HG02763 (cell line): Measurements from ENCODE around the gene PLCD3.

Experiments used
- ATAC-seq: cut with Tn5 transposase; IDR thresholded peaks from one replicate; pipeline ENCODE4 v1.9.1; 2021; ENCODE audit warnings: mild to moderate bottlenecking, moderate library complexity; ENCODE audit not compliant: unreplicated experiment

Gene PLCD3

DNA sequence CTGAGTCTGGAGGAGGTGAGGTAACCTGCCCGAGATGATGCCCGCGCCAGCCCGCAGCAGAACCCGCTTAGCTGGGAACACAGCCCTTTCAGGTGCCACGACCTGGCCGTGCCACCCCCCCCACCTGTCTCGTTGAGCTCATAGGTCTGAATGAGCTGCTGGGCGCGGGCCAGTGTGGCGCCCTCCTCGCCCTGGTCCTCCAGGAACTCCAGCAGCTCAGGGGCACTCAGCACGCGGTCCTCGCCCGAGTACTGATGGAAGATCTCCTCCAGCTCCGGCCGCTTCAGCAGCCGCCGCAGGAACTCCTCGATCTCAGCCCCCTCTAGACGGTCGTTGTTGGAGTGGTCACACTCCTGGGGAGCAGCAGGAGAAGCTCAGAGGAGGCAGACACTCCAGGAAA is 13.6 kb downstream of the PLCD3 start:
- no peak for ATAC-seq

DNA sequence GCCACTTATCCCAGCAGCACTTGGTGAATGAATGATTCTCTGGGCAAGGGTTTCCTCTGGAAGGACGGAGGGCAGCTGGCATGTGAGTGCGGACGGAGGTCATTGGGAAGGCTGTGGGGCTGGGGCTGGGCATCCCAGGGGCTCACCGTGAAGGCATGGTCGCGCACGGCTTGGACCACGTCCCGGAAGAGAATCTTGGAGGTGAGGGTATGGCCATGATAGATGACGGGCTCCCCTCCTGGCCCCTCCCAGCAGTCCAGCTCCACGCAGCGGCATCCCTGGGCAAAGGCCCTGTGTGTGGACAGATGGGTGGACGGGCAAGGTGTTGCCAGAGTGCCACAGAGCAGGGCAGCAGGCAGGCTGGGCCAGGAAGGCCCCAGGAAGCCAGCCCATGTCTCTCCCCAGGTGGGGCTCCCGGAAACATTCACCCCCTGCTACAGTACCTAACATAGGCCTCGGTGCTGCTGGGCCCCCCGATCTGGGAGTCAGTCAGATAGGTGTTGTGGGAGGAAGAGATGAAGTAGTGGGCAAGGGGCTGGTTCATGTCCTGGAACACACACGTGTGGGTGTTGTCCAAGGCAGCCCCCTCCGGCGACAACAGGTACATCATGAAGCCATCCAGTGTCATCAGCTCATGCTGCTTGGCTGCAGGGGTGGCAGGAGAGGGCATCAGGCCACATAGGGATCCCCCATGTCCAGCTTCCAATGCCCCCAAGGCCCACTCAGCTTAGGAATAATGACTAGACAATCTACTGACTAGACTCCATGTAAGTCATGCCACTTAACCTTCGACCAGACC is 14.3 kb downstream of the PLCD3 start:
- ATAC-seq, result no peak

DNA sequence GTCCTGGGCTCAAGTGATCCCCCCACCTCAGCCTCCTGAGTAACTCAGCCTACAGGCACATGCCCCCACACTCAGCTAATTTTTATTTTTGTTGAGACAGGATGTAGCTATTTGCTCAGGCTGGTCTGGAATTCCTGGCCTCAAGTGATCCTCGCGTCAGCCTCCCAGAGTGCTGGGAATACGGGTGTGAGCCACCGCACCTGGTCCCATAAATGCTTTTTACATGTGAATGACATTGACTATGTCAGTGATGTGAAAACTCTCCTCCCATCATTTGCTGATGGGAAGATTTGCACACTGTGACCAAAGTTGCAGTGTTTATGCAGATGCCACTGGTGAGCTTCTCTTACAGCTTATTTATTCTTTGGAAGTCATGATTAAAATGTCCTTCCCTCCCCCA is 15.0 kb downstream of the PLCD3 start:
- no peak for ATAC-seq

DNA sequence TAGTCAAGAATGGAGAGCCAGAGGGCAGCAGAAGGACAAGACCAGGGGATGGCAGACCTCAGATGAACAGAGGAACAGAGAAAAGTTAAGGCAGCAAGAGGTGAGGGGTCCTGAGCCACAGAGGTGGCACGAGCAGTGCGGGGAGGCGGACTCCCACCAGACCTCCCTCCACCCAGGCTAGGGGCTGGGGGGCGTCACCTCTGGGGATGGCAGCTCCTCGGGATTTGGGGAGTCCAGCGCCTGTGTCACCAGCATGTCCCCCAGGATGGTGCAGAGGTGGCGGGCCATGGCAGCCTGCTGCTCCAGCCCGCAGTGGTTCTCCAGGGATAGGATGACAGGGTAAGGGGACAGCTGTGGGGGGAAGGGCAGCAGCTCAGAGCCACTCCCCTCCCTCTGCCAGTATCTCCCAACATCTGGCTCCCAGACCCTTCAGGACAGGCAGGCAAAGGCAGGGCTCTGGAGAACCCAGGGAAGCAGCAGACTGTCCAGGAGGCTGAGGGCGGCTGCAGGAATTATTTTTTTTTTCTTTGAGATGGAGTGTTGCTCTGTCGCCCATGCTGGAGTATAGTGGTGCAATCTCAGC is 15.8 kb downstream of the PLCD3 start:
- no peak for ATAC-seq

DNA sequence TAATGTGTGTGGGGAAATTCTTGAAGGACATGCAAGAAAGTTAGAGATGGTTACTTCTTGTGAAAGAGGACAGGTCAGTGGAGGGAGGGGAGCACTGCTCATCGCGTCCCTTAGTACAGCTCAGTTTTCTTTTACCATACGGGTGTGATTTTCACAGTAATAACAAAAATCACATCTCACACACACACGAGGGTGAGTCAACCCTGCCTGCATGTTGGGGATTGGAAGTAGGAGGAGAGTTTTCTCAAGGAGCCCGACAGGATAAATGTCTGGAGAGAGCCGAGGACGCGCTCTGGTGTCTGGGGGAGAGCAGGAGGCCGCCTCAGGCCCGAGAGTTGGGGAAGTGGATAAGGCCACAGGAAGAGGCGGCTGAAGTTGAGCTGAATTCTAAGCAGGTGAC is 16.4 kb downstream of the PLCD3 start:
- no peak for ATAC-seq

DNA sequence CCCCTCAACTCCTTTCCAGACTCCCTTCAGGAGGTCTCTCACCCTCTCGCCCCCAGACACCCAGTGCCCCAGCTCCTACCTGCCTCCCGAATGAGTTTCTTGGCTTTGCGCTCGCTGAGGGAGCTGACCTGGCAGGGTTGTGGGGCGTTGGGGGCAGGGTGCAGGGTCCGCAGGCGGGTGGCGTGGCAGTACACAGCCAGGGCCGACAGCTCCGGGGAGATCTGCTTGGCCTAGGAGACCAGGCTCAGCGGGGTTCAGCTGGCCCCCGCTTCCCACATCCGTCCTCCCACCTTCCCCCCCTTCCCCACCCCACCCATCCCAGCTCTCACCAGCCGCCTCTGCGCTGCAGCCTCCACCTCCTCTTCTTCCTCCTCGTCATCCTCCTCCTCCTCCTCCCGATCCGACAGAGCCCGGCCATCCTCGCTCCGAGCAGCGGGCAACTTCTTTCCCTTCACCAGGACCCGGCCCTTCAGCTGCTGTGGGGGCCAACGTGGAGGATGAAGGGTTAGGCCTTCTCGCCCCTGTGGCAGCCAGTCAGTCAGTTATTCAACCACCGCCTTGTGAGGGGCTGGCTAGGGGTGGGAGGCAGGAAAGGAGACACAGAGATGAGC is 17.2 kb downstream of the PLCD3 start:
- ATAC-seq, result no peak

DNA sequence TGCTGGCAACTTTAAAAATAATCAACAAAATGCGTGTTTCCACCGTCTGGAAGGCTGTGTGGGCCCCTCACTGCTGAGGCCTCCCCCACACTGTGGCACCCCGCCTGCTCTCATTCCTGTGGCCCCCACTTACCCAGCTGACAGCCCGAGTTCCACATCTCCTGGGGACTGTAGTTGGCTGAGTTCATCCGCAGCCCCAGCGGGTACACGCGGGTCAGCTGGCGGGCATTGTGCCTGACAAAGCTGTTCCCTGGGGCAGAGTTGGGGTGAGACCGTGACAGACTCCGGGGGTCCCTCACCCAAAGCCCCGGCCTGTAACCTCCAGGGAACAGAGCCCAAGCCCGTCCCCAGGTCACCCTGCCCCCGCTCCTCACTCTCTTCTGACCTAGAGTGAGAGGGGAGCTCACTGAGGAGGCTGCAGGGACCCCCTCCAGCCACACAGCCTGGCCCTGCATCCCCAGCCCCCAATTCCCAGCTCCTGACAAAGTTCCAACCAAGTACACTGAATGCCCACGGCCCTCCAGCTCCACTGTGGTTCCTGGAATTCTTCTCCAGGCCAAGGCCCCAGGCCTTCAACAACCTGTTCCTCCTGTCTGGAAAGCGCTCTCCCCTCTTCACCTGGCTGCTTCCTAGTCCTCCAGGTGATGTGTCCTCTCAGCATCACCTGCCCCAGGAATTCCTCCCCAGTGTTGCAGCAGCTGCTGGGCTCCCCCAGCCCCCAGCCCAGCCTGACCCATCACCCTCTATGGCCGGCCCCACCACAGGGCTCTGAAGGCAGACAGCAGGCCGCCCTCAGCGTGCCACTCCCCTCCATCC is 18.0 kb downstream of the PLCD3 start:
- ATAC-seq, result no peak

DNA sequence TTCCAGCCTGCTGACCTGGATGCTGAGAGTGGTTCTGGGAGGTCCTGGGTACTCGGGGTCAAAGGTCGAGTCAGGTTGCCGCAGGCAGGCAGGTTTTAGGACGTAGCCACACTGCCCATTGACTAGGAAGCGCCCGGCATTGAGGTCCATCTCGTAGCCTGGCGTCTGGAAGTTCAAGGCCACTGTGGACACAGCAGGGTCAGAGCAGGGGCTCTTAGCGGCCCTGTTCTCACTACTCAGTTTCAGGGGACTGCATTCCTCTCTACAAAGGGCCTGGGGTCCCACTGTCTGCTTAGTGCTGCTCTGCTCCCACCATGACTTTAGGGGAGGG is 18.9 kb downstream of the PLCD3 start:
- no peak for ATAC-seq

DNA sequence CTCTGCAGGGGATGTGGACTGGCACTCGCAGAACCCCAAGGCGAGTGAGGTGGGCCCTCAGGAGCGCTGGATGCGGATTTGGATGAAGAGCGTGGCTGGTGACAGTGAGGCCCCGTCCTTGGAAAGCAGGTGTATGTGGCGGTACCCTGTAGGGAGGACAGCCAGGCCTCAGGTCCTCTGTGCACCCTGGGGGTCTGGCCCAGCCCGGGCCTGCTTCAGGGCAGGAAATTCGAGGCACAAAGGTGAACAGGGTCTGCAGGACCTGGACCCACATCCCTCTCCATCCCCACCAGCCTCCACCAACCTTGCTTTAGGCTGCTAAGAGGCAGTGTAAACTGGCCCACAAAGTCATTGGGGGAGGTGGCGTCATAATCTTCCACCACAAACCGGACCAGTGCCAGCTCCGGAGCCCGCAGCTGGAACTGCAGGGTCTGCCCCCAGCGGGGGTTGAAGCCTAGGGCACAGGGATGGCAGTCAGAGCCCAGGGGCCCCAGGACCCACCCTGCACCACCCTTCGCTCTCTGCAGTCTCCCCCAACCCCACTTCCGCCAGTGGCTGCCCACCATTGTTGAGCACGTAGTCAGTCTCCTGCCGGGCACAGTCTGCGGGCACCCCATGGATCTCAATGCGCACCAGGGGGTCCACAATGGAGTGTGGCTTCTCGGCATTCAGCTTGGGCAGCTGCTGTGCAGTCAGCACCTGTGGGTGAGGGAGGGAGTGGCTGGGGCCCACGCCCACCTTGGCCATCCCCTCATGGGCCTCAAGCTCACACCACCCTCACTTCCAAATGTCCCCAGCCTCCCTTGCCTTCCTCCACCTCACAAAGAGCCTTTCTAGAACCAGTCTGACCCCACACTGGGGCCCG is 19.5 kb downstream of the PLCD3 start:
- ATAC-seq, result no peak

DNA sequence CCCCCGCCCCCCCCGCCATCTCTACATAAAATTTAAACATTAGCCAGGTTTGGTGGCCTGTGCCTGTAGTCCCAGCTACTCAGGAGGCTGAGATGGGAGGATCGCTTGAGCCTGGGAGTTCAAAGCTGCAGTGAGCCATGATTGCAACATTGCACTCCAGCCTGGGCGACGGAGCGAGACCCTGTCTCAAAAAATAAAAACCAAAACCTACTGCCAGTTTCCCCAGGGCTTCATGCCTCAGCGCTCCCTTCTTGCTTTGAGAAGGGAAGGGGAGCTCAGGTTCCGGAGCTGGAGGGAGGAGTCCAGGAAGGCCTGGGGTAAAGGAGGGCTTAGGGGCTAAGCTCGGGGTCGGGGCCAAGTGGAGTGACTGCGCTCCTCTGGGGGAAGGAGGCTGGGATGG is 20.5 kb downstream of the PLCD3 start:
- ATAC-seq, result no peak

DNA sequence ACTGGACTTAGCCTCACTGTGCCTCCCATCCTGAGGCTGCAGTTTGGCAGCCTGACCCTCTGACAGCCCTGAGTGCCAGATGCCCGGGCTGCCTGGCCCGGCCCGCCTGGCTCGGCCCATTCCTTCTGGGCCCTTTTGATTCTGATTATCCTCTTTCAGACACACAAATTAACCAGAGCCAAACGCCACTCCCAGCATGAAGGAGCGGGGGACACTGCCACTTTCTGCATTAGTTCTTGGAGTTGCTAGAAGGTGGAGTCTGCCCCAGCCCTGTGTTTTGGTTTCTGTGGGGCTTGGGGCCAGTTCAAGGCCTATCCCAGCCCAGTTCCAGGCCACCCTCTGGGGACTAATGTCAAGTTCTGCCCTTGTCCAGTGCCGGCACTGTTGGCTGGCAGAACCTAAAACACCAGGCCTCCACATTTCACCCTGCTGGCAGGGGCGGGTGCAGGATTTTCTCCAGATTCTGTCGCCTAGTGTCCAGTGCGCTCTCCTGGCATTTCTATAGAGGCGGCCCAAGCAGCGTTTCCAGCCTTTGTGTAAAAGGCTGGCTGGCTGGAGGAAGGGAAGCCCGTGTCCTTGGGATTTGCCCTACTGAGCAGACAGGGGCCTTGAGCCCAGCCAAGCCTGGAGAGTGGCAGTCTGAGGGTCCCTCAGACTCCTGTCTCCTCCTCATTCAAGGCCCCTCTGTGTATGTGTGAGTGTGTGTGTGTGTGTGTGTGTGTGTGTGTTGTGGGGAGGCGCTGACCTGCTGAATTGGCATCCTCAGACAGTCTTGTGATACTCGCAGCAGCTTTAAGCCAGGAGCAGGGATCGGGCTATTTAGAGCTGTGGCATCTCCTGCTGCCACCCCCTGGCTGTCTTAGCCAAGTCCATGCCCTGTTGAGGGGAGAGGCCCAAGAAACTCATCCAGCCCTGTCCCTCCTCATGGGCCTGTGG is 21.4 kb downstream of the PLCD3 start:
- ATAC-seq, result no peak

DNA sequence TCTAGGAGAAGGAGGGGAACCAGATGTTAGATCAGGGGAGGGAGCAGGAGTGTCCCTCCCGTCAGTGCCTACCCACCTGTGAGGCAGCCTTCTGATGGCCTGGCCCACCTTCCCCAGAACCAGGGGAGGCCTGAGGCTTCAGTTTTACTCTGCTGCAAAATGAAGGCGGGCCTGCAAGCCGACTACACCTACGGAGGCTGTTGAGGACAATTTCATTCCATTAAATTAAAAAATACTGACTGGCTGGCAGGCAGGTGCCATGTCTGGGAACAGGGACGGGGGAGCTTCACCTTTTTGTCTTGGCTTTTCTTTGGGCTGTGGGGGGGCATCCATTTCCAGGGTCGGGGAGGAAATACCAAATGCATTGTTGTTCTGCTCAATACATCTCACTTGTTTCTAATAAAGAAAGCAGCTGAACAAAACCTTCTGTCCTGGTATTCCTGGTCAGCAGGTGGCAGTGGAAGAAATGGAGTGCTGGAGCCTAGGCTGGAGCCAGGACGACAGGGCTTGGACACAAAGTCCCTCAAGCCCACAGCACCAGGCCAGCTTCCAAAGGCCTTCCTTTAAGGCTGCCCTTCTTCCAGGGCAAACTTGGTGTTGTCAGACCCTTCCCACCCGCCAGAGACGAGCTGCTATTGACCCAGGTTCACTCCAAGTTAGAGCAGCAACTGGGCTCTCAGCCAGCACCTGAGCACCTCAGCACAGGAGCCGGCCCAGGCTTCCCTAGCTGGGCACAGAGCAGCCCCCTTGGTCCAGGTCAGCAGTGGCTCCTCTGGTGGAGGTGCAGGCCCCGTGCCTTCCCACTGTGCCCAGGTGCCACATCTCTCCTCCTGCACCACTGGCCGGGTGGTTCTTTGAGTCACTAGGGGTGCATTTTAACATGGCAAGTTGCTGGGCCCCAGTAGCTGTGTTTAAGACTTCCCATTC is 23.5 kb downstream of the PLCD3 start:
- ATAC-seq, result no peak

DNA sequence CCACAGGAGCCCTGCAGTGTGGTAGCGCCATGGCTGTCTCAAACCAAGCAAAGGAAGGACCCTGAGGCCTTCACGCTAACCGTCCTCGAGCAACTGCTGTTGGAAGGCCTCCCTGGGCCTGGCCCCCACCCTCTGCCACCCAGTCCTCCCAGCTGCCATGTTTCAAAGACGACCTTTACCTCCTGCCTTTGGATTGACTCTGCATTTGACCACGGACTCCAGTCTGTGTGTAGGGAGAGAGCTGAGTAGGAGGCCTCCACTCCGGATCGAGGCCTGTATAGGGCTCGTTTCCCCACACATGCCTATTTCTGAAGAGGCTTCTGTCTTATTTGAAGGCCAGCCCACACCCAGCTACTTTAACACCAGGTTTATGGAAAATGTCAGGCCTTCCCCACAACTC is 24.3 kb downstream of the PLCD3 start:
- ATAC-seq, result no peak

DNA sequence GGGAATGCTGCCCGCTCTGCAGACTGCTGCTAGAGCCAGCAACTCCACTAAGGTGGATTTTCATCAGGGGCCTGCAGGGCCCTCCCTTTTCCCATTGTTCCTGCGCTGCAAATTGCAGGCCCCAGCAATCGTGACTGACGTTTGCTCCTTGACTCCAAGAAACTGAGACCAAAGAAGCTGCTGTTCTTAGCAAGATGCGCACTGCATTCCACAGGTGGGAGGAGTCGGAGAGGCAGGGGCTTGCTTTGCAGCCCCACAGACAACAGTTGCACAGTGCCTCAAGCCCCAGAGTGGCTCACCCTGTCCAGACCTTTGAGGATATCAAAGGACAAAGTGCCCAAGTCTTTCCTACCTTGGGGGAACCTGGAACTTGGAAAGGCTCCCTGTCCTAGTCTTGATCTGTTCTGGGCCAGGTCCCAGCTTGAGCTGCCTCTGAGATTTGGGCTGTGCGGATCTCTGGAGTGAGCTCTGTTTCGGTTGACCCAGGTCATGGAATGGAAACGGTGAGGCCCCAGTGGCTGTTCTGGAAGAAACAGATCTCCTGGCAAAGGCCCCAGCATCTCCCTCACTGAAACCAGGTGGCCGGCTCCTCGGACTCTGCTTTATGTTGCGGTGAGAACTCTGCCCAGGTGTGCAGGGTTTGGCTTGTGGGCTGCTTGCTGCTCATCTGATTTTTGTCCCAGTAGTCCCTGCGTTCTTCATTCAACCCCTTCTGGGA is 24.9 kb downstream of the PLCD3 start:
- no peak for ATAC-seq

DNA sequence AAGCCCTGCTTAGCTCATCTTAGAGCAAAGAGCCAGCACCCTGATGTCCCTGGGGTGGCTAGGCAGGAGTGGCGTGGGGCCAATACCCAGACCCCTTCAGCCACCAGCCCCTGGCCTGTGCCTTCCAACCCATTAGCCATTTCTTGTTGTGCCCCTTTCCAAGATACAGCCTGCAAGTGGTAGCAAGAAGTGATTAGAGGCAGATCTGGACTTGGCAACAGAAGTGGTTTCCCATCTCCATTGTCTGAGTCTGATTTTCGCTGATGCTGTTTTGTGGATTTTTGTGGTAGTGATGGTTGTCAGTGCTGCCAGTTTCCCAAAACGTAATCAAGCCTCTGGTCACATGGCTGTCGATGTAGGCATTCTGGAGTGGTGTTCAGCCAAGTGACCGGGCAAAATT is 25.7 kb downstream of the PLCD3 start:
- ATAC-seq, result no peak

DNA sequence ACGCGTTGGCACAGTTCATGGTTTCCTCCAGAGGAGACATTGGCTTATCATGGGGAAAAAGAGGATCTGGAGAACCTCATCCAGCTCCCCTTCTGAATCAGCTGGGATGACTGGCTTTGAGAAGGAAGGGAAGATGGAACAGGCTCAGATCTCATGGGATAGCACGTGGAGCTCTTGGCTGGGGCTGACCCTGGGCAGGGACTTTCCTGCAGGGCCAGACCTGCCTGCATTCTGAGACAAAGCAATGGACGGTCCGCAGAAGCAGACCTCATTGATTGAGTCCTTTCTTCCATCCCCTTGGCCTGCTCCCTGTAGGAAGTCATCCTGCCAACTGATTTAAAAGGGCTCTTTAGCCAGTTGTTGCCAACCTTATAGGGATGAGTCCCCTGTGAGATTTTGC is 26.2 kb downstream of the PLCD3 start:
- ATAC-seq, result no peak

DNA sequence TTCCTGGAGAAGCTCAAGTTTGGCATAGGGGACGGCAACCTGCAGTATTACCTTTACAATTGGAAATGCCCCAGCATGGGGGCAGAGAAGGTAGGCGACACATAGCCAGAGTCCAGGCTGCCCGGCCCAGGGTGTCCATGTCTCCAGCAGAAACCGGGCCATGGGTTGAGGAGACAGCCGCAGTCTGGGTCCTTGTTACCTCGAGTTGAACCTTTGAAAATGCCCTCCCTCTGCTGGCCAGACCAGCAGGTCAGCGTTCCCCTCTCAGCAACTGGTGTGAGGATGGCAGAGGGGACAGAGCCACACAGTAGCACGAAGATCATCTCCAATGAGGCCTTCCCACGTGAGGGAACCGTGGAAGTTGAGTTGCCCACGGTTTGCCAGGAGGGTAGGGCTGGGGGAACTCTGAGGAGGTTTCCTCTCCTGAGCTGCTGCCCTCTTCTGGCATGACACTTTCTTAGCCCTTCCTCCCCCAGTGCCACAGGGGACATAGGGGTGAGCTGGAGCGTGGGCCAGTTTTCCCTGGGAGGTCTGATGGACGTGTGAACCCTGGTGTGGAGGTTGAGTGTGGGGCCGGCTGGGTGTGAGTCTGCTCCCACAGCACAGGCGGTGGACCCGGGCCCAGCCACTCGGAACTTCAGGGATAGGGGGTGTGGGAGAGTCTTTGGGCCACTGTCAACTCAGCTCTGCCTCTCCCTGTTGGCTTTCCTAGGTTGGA is 27.2 kb downstream of the PLCD3 start:
- no peak for ATAC-seq
